IMR-90 (cell line): Measurements from ENCODE around the gene SFTA2. TPM values are rescaled to one million over a fixed set of nuclear protein-coding genes. Genes with fewer than 3 reads are reported as not detected.
A peak's percentile ranks its signal among the peaks of the same experiment; 100 is the strongest.

Experiments used
- ATAC-seq: fragments of 200-7000 bp; cut with Tn5 transposase; 2 replicates; pipeline ENCODE4 v1.9.1; 2020; ENCODE audit warnings: low read depth, mild to moderate bottlenecking, moderate library complexity
- BruUV-seq: library from RNA; stranded (reverse); fragments of 400-500 nt; replicated peaks from 2 replicates; lab custom pipeline; 2021; lab: Mats Ljungman, UMichigan
- CTCF ChIA-PET: fragments of 300-600 bp; formaldehyde crosslinking; extraction: SDS; loops from one replicate; lab custom pipeline; 2021; ENCODE audit warnings: antibody characterized with exemption; lab: Yijun Ruan, JAX
- POLR2A ChIA-PET: fragments of 300-600 bp; sonication (Branson Sonifier 250); formaldehyde crosslinking; loops from one replicate; lab custom pipeline; 2022; ENCODE audit warnings: antibody characterized with exemption; ENCODE audit not compliant: unreplicated experiment; lab: Charles Lee
- DNase-seq: peaks from one replicate; pipeline ENCODE4 v3.0.0; 2013
- H2AFZ ChIP-seq: replicated peaks from 2 replicates; pipeline ENCODE3; 2013; ENCODE audit warnings: low read length, mild to moderate bottlenecking; ENCODE audit not compliant: poor library complexity
- H2AK5ac ChIP-seq: 2 replicates; pipeline ENCODE4 v1.6.1; 2013; ENCODE audit warnings: low read depth, low read length, inconsistent platforms
- H2AK9ac ChIP-seq: replicated peaks from 2 replicates; pipeline ENCODE3; 2013; ENCODE audit warnings: mild to moderate bottlenecking, low read depth, low read length, moderate library complexity; ENCODE audit not compliant: poor library complexity
- H2BK120ac ChIP-seq: 2 replicates; pipeline ENCODE4 v1.6.1; 2013; ENCODE audit warnings: low read depth, low read length, inconsistent platforms
- H2BK15ac ChIP-seq: 3 replicates; pipeline ENCODE4 v1.6.1; 2013; ENCODE audit warnings: low read depth, low read length, inconsistent platforms
- H2BK20ac ChIP-seq: 2 replicates; pipeline ENCODE4 v1.6.1; 2013; ENCODE audit warnings: low read depth, mild to moderate bottlenecking, inconsistent platforms, low read length, moderate library complexity
- H2BK5ac ChIP-seq: 2 replicates; pipeline ENCODE4 v1.6.1; 2013; ENCODE audit warnings: mild to moderate bottlenecking, low read depth, low read length, inconsistent platforms; ENCODE audit not compliant: poor library complexity, severe bottlenecking
- H3K14ac ChIP-seq: replicated peaks from 2 replicates; pipeline ENCODE4 v1.6.1; 2013; ENCODE audit warnings: low read depth, low read length, inconsistent platforms
- H3K18ac ChIP-seq: 2 replicates; pipeline ENCODE4 v1.6.1; 2013; ENCODE audit warnings: low read depth, low read length, control low read depth
- H3K23ac ChIP-seq: 2 replicates; pipeline ENCODE4 v1.6.1; 2013; ENCODE audit warnings: low read depth, low read length, inconsistent platforms
- H3K27ac ChIP-seq: 2 replicates; pipeline ENCODE4 v1.5.1; 2013; ENCODE audit warnings: mild to moderate bottlenecking, control low read depth, low read length; ENCODE audit not compliant: insufficient read depth
- H3K27me3 ChIP-seq: 2 replicates; pipeline ENCODE4 v1.6.1; 2013; ENCODE audit warnings: low read length; ENCODE audit not compliant: control insufficient read depth, insufficient read depth
- H3K36me3 ChIP-seq: 2 replicates; pipeline ENCODE4 v1.6.1; 2013; ENCODE audit warnings: low read length, mixed read lengths; ENCODE audit not compliant: control insufficient read depth, insufficient read depth
- H3K4ac ChIP-seq: 2 replicates; pipeline ENCODE4 v1.6.1; 2013; ENCODE audit warnings: low read depth, low read length, inconsistent platforms
- H3K4me1 ChIP-seq: 2 replicates; pipeline ENCODE4 v1.6.1; 2013; ENCODE audit warnings: low read length, mixed read lengths; ENCODE audit not compliant: control insufficient read depth, insufficient read depth
- H3K4me2 ChIP-seq: 2 replicates; pipeline ENCODE4 v1.6.1; 2013; ENCODE audit warnings: low read depth, mild to moderate bottlenecking, control low read depth, low read length, moderate library complexity
- H3K4me3 ChIP-seq: 2 replicates; pipeline ENCODE4 v1.5.1; 2013; ENCODE audit warnings: low read depth, mild to moderate bottlenecking, control low read depth, low read length, moderate library complexity; ENCODE audit not compliant: insufficient read depth
- H3K56ac ChIP-seq: 2 replicates; pipeline ENCODE4 v1.6.1; 2013; ENCODE audit warnings: low read length, inconsistent platforms; ENCODE audit not compliant: insufficient read depth; ENCODE audit errors: extremely low read depth
- H3K79me1 ChIP-seq, 2 experiments: 2 replicates each; pipeline ENCODE4 v1.6.1; 2013; ENCODE audit warnings: low read length in 2 of 2, inconsistent platforms in 1 of 2, low read depth in 1 of 2
- H3K9ac ChIP-seq: 2 replicates; pipeline ENCODE4 v1.6.1; 2013; ENCODE audit warnings: low read depth, low read length, control low read depth
- H3K9me1 ChIP-seq: 2 replicates; pipeline ENCODE4 v1.6.1; 2013; ENCODE audit warnings: low read length, inconsistent platforms; ENCODE audit not compliant: insufficient read depth
- H3K9me3 ChIP-seq: 2 replicates; pipeline ENCODE4 v1.6.1; 2013; ENCODE audit warnings: low read length; ENCODE audit not compliant: control insufficient read depth, insufficient read depth
- H4K20me1 ChIP-seq: 2 replicates; pipeline ENCODE4 v1.6.1; 2013; ENCODE audit warnings: low read length, inconsistent platforms; ENCODE audit not compliant: insufficient read depth
- H4K5ac ChIP-seq: 2 replicates; pipeline ENCODE4 v1.6.1; 2013; ENCODE audit warnings: mild to moderate bottlenecking, low read depth, low read length, control low read depth
- H4K8ac ChIP-seq, 2 experiments: 2 replicates each; pipeline ENCODE4 v1.6.1; 2013; ENCODE audit warnings: low read depth in 2 of 2, low read length in 2 of 2, control low read depth in 1 of 2, inconsistent platforms in 1 of 2
- H4K91ac ChIP-seq: 2 replicates; pipeline ENCODE4 v1.6.1; 2013; ENCODE audit warnings: low read depth, low read length, inconsistent platforms; ENCODE audit not compliant: insufficient read depth
- BHLHE40 ChIP-seq: fragments of 150-350 bp; IDR thresholded peaks from 2 replicates; pipeline ENCODE4 v1.6.1; 2016; ENCODE audit warnings: mild to moderate bottlenecking, low read depth, low read length
- CEBPB ChIP-seq: IDR thresholded peaks from 2 replicates; pipeline ENCODE4 v1.6.1; 2012; ENCODE audit warnings: low read depth, low read length, improper control_type of control experiment
- CHD1 ChIP-seq: IDR thresholded peaks from 2 replicates; pipeline ENCODE4 v1.6.1; 2012; ENCODE audit warnings: low read depth, low read length, improper control_type of control experiment
- FOS ChIP-seq: fragments of 150-350 bp; IDR thresholded peaks from 2 replicates; pipeline ENCODE4 v1.6.1; 2016; ENCODE audit warnings: low read depth, low read length
- MAFK ChIP-seq: IDR thresholded peaks from 2 replicates; pipeline ENCODE4 v1.6.1; 2012; ENCODE audit warnings: low read depth, low read length, improper control_type of control experiment
- MAZ ChIP-seq: IDR thresholded peaks from 2 replicates; pipeline ENCODE4 v1.6.1; 2012; ENCODE audit warnings: low read depth, mild to moderate bottlenecking, low read length, improper control_type of control experiment, moderate library complexity, borderline replicate concordance
- MXI1 ChIP-seq: IDR thresholded peaks from 2 replicates; pipeline ENCODE4 v1.6.1; 2012; ENCODE audit warnings: low read depth, mild to moderate bottlenecking, low read length, moderate library complexity, borderline replicate concordance
- NFE2L2 ChIP-seq: fragments of 150-350 bp; IDR thresholded peaks from 2 replicates; pipeline ENCODE4 v1.6.1; 2016; ENCODE audit warnings: low read depth, mild to moderate bottlenecking, low read length
- POLR2A ChIP-seq: IDR thresholded peaks from 2 replicates; pipeline ENCODE4 v1.6.1; 2012; ENCODE audit warnings: mild to moderate bottlenecking, low read depth, low read length
- RAD21 ChIP-seq: IDR thresholded peaks from 2 replicates; pipeline ENCODE4 v1.6.1; 2012; ENCODE audit warnings: low read length, improper control_type of control experiment
- RCOR1 ChIP-seq: IDR thresholded peaks from 2 replicates; pipeline ENCODE4 v1.6.1; 2012; ENCODE audit warnings: mild to moderate bottlenecking, low read length, improper control_type of control experiment; ENCODE audit not compliant: insufficient replicate concordance
- RFX5 ChIP-seq: IDR thresholded peaks from 2 replicates; pipeline ENCODE4 v1.8.0; 2012; ENCODE audit warnings: low read depth, mild to moderate bottlenecking, low read length, moderate library complexity
- WGBS, 2 experiments: methylation state at CpG; one replicate each; pipeline versions ENCODE4 v1.1.5 to v1.1.7; 2013; ENCODE audit warnings: missing lambda C conversion rate in 2 of 2; ENCODE audit not compliant: insufficient read length in 1 of 2; ENCODE audit errors: extremely low coverage in 2 of 2; 5-methylcytosine and 5-hydroxymethylcytosine counted together
- dilution Hi-C: fragments of 300-500 bp; cut with HindIII; formaldehyde crosslinking; loops from one replicate; pipeline ENCODE4 v1.14.3; 2018; ENCODE audit warnings: low sequenced_read_pairs; ENCODE audit not compliant: unreplicated experiment
- in situ Hi-C: fragments of 300-500 bp; cut with MboI; formaldehyde crosslinking; loops from 3 replicates; pipeline ENCODE4 v1.14.3; 2019; ENCODE audit warnings: low sequenced_read_pairs, inconsistent platforms, mixed read lengths
- intact Hi-C: fragments of 100-400 bp; cut with micrococcal nuclease; formaldehyde crosslinking; loops from 2 replicates; pipeline ENCODE4 v1.10.0; 2022
- polyA plus RNA-seq, 3 experiments: library from polyadenylated mRNA; depleted of rRNA; stranded (reverse); fragments of >200 nt; gene quantifications; 2 replicates each; pipeline ENCODE4 v1.2.3, GENCODE V29; 2012; ENCODE audit warnings: low replicate concordance in 1 of 3
- total RNA-seq: library from RNA; depleted of rRNA; stranded (reverse); fragments of >200 nt; gene quantifications from 2 replicates; pipeline ENCODE4 v1.2.3, GENCODE V29; 2012
- TF ChIP-seq, protein P1 (sequence below): fragments of 150-350 bp; IDR thresholded peaks from 2 replicates; pipeline ENCODE4 v1.6.1; 2017; ENCODE audit warnings: mild to moderate bottlenecking, antibody characterized with exemption, low read length, low read depth
- TF ChIP-seq, protein P2 (sequence below): conservative IDR thresholded peaks from 2 replicates; pipeline ENCODE4 v1.5.1; 2012; ENCODE audit warnings: mild to moderate bottlenecking, low read depth, low read length, improper control_type of control experiment
- TF ChIP-seq, protein P3 (sequence below): fragments of 150-350 bp; IDR thresholded peaks from 2 replicates; pipeline ENCODE4 v1.6.1; 2016; ENCODE audit warnings: low read depth, mild to moderate bottlenecking, low read length, moderate library complexity, borderline replicate concordance

Gene SFTA2
- total and polyA plus RNA-seq, 2 of the 4 experiments (the other 2 are of a cell fraction) = not detected

DNA sequence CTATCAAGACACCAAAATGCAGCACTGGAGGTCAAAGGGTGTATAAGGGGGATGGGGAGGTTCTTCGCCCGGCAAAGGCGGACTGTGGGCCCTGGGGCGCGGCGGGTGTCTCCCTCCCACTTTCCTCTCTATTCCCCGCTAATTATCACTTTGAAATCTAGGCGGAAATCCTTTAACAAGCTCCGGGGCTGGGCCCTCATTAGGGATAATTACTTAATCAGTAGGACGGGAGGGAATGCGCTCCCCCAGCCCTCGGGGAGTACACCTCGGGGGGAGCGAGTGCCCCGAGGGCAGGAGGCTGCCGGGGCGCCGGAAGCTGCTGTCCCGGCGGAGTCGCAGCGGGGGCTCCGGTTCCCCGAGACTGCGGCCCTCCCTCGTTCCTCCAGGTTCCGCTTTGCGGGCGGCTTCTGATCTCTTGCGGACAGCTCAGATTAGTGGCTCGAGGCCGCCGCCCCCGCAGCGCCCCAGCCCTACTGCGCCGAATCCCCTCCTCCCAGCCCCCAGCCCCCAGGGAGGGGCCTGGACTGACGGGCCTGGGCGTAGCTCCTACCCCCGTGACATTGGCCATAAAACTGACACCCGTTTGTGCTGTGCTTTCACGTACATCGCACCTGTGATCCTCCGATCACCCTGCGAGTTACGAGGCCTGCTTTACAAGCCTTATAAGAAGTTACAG, 23.5 kb upstream of the SFTA2 start:
- Histone ChIP-seq H3K23ac (no peak overlapping the region; the same call in 1 of the 2 replicates), H3K18ac (no peak overlapping the region), H3K4me2 (peak overlapping the region; percentile 71), H3K79me1 (no peaks in the 10 kb centered on the region), H3K27me3 (peaks cover 73% of the 10 kb centered on the region), H4K91ac (no peak overlapping the region), H3K14ac (no peak overlapping the region), H2BK5ac (no peak overlapping the region), H2AK9ac (peak overlapping the region; percentile 30), H3K36me3 (no peaks in the 10 kb centered on the region), H3K4me1 (no peaks in the 10 kb centered on the region), H3K56ac (no peak overlapping the region), H2BK120ac (no peak overlapping the region), H4K5ac (peak overlapping the region; percentile 25; the same call in 1 of the 2 replicates), H3K4ac (no peak overlapping the region), H4K8ac (no peak overlapping the region), H3K27ac (no peak overlapping the region), H3K9me3 (peaks cover 6% of the 10 kb centered on the region), H4K20me1 (no peaks in the 10 kb centered on the region), H3K4me3 (peak overlapping the region; percentile 33; the same call in 1 of the 2 replicates), H3K9ac (no peak overlapping the region), H3K9me1 (peaks cover 6% of the 10 kb centered on the region; the same call in 1 of the 2 replicates), H2BK15ac (no peak overlapping the region), H2BK20ac (no peak overlapping the region), H2AFZ (peak overlapping the region; percentile 81), H2AK5ac (no peak overlapping the region)
- peak; percentile 4 for DNase-seq
- in situ Hi-C loops (no loop called here), dilution Hi-C loops (no loop called here), intact Hi-C loops (no loop called here)
- WGBS, 2 experiments = 10% methylated on average over 24 of the region's 46 CpGs; no CpG with 5 or more reads in 1 of the 2 experiments
- ChIA-PET CTCF (interaction anchor here (1.2 kb wide), 1 partner anchor 42 kb away, joined by 3 read pairs; no protein-coding TSS in a partner anchor), POLR2A (no interaction called here)
- ATAC-seq = peak; percentile 66
- BruUV-seq = no TSS peak
- TF ChIP-seq RAD21 (no peak), MAFK (no peak), POLR2A (no peak), MAZ (no peak), CHD1 (no peak), CEBPB (no peak), MXI1 (no peak), NFE2L2 (no peak), RFX5 (no peak), FOS (no peak), BHLHE40 (no peak), RCOR1 (no peak)
- TF ChIP-seq, protein P1, sequence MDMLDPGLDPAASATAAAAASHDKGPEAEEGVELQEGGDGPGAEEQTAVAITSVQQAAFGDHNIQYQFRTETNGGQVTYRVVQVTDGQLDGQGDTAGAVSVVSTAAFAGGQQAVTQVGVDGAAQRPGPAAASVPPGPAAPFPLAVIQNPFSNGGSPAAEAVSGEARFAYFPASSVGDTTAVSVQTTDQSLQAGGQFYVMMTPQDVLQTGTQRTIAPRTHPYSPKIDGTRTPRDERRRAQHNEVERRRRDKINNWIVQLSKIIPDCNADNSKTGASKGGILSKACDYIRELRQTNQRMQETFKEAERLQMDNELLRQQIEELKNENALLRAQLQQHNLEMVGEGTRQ = no peak
- TF ChIP-seq, protein P2, sequence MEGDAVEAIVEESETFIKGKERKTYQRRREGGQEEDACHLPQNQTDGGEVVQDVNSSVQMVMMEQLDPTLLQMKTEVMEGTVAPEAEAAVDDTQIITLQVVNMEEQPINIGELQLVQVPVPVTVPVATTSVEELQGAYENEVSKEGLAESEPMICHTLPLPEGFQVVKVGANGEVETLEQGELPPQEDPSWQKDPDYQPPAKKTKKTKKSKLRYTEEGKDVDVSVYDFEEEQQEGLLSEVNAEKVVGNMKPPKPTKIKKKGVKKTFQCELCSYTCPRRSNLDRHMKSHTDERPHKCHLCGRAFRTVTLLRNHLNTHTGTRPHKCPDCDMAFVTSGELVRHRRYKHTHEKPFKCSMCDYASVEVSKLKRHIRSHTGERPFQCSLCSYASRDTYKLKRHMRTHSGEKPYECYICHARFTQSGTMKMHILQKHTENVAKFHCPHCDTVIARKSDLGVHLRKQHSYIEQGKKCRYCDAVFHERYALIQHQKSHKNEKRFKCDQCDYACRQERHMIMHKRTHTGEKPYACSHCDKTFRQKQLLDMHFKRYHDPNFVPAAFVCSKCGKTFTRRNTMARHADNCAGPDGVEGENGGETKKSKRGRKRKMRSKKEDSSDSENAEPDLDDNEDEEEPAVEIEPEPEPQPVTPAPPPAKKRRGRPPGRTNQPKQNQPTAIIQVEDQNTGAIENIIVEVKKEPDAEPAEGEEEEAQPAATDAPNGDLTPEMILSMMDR = no peak
- TF ChIP-seq, protein P3, sequence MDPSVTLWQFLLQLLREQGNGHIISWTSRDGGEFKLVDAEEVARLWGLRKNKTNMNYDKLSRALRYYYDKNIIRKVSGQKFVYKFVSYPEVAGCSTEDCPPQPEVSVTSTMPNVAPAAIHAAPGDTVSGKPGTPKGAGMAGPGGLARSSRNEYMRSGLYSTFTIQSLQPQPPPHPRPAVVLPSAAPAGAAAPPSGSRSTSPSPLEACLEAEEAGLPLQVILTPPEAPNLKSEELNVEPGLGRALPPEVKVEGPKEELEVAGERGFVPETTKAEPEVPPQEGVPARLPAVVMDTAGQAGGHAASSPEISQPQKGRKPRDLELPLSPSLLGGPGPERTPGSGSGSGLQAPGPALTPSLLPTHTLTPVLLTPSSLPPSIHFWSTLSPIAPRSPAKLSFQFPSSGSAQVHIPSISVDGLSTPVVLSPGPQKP = no peak
